GM23338 (cell line): ENCODE measurements around the gene ZNF490. TPM values are rescaled to one million over a fixed set of nuclear protein-coding genes. Genes with fewer than 3 reads are reported as not detected.
A peak's percentile ranks its signal among the peaks of the same experiment; 100 is the strongest.

Experiments
- ATAC-seq: fragments of 200-7000 bp; cut with Tn5 transposase; 3 replicates; pipeline ENCODE4 v1.9.1; 2020
- DNase-seq: peaks from one replicate; pipeline ENCODE4 v3.0.0-alpha.2; 2015; ENCODE audit warnings: low spot score
- H2AFZ ChIP-seq: fragments of 200-600 bp; sonication (generic); 2 replicates; pipeline ENCODE4 v1.8.0; 2016; ENCODE audit warnings: antibody characterized with exemption, mild to moderate bottlenecking, moderate library complexity
- H3F3A ChIP-seq: fragments of 200-600 bp; sonication (generic); replicated peaks from 2 replicates; pipeline ENCODE4 v1.8.0; 2017; ENCODE audit warnings: antibody characterized with exemption, mixed run types, low read depth
- H3K27ac ChIP-seq: fragments of 200-600 bp; sonication (generic); 2 replicates; pipeline ENCODE4 v1.6.1; 2016; ENCODE audit warnings: low read depth
- H3K27me3 ChIP-seq: fragments of 200-600 bp; sonication (generic); 2 replicates; pipeline ENCODE4 v1.8.0; 2016; ENCODE audit warnings: mild to moderate bottlenecking, mixed run types, moderate library complexity; ENCODE audit not compliant: insufficient read depth
- H3K36me3 ChIP-seq: fragments of 200-600 bp; sonication (generic); 2 replicates; pipeline ENCODE4 v1.8.0; 2016; ENCODE audit warnings: mild to moderate bottlenecking; ENCODE audit not compliant: insufficient read depth
- H3K4me1 ChIP-seq: fragments of 200-600 bp; sonication (generic); 2 replicates; pipeline ENCODE4 v1.8.0; 2016; ENCODE audit warnings: mild to moderate bottlenecking, moderate library complexity; ENCODE audit not compliant: insufficient read depth
- H3K4me2 ChIP-seq: fragments of 200-600 bp; sonication (generic); 2 replicates; pipeline ENCODE4 v1.7.1; 2017; ENCODE audit warnings: mixed run types
- H3K4me3 ChIP-seq: fragments of 200-600 bp; sonication (generic); 2 replicates; pipeline ENCODE4 v1.6.1; 2016; ENCODE audit warnings: mixed run types
- H3K79me2 ChIP-seq: fragments of 200-600 bp; sonication (generic); replicated peaks from 2 replicates; pipeline ENCODE4 v1.8.0; 2017; ENCODE audit warnings: mild to moderate bottlenecking; ENCODE audit not compliant: insufficient read depth
- H3K9me2 ChIP-seq: fragments of 200-600 bp; sonication (generic); 2 replicates; pipeline ENCODE4 v1.8.0; 2017; ENCODE audit not compliant: insufficient read depth
- H4K20me1 ChIP-seq: fragments of 200-600 bp; sonication (generic); replicated peaks from 2 replicates; pipeline ENCODE4 v1.8.0; 2017; ENCODE audit warnings: mild to moderate bottlenecking; ENCODE audit not compliant: insufficient read depth
- H3K27ac Mint-ChIP-seq: 2 replicates; pipeline ENCODE4 v1.8.0; 2020; ENCODE audit warnings: inconsistent platforms, mild to moderate bottlenecking, moderate library complexity, mixed read lengths
- H3K27me3 Mint-ChIP-seq: 3 replicates; pipeline ENCODE4 v1.8.0; 2022; ENCODE audit warnings: low read depth, mild to moderate bottlenecking, moderate library complexity, mixed read lengths, inconsistent platforms; ENCODE audit not compliant: insufficient read depth, poor library complexity
- H3K36me3 Mint-ChIP-seq: 3 replicates; pipeline ENCODE4 v1.8.0; 2021; ENCODE audit warnings: low read depth, mild to moderate bottlenecking, inconsistent platforms, moderate library complexity, mixed read lengths
- H3K4me1 Mint-ChIP-seq: 3 replicates; pipeline ENCODE4 v1.8.0; 2020; ENCODE audit warnings: mild to moderate bottlenecking, inconsistent platforms, mixed read lengths
- H3K4me3 Mint-ChIP-seq: 3 replicates; pipeline ENCODE4 v1.8.0; 2021; ENCODE audit warnings: moderate library complexity, mild to moderate bottlenecking, inconsistent platforms, mixed read lengths
- H3K9me3 Mint-ChIP-seq: 3 replicates; pipeline ENCODE4 v1.8.0; 2020; ENCODE audit warnings: moderate library complexity, mild to moderate bottlenecking, inconsistent platforms, mixed read lengths
- CTCF ChIP-seq, 2 experiments: fragments of 200-600 bp in 1 of 2; sonication (generic) in 1 of 2; conservative IDR thresholded peaks; 2 replicates each; pipeline versions ENCODE4 v1.5.1 to v1.6.1; 2016 to 2017; ENCODE audit warnings: antibody characterized with exemption in 2 of 2, low read depth in 2 of 2, mild to moderate bottlenecking in 2 of 2, moderate library complexity in 1 of 2
- EZH2 ChIP-seq: fragments of 200-600 bp; sonication (generic); IDR thresholded peaks from one replicate; pipeline ENCODE4 v1.8.0; 2017; ENCODE audit warnings: antibody characterized with exemption, mild to moderate bottlenecking, low read depth; ENCODE audit not compliant: unreplicated experiment
- EZH2phosphoT487 ChIP-seq: fragments of 200-600 bp; sonication (generic); IDR thresholded peaks from one replicate; pipeline ENCODE4 v1.8.1; 2018; ENCODE audit warnings: antibody characterized with exemption; ENCODE audit not compliant: unreplicated experiment
- ZNF331 ChIP-seq: fragments of 250-450 bp; sonication (Bioruptor Pico); IDR thresholded peaks from 2 replicates; pipeline ENCODE4 v1.5.0; 2020; ENCODE audit warnings: low read depth, mild to moderate bottlenecking, moderate library complexity
- ZNF462 ChIP-seq: fragments of 250-450 bp; sonication (Bioruptor Pico); IDR thresholded peaks from 2 replicates; pipeline ENCODE4 v1.5.0; 2020; ENCODE audit warnings: mild to moderate bottlenecking, moderate library complexity
- polyA plus RNA-seq: library from polyadenylated mRNA; unstranded; fragments of >200 nt; fragmentation: Nextera tagmentation; extraction: Ambion mirVana; gene quantifications from 2 replicates; pipeline ENCODE4 v1.2.1, GENCODE V29; 2016
- total RNA-seq: library from RNA; depleted of rRNA; stranded (reverse); fragments of >200 nt; shearing (Covaris generic); gene quantifications from 2 replicates; pipeline ENCODE4 v1.2.3, GENCODE V29; 2014

Gene ZNF490
- total and polyA plus RNA-seq, 2 experiments from 2014 or later = 1.4 to 7.3 TPM

- H3K27ac Mint-ChIP-seq = no peak overlapping the region
- DNase-seq = no peak
- TF ChIP-seq ZNF331 (CRISPR knock-in tag) (no peak), ZNF462 (CRISPR knock-in tag) (no peak), EZH2phosphoT487 (no peak), CTCF (conservative IDR thresholded peaks at IDR 0.05; ENCODE audit: low read depth in 2 of 2) (peak in 1 of 2 experiments; percentile 42; a peak in 2 of 4 replicates), EZH2 (no peak)
- H2AFZ ChIP-seq = no peak overlapping the region
- H3K4me3 Mint-ChIP-seq = no peak overlapping the region
- no peaks in the 10 kb centered on the region for H3K9me2 ChIP-seq
- peaks cover 8% of the 10 kb centered on the region for H3K9me3 Mint-ChIP-seq
- no peaks in the 10 kb centered on the region for H3K4me1 ChIP-seq
- H3K79me2 ChIP-seq = no peaks in the 10 kb centered on the region
- no peak for ATAC-seq
- peaks cover 2% of the 10 kb centered on the region; the same call in 2 of the 3 replicates for H3K4me1 Mint-ChIP-seq
- H3K4me3 ChIP-seq = no peak overlapping the region
- peaks cover 6% of the 10 kb centered on the region; the same call in 1 of the 2 replicates for H3K36me3 ChIP-seq
- H3K36me3 Mint-ChIP-seq = peaks cover 27% of the 10 kb centered on the region
- 0 out of 2 replicates have a peak, but pooled peaks cover 7% of the 10 kb centered on the region for H3F3A ChIP-seq
- no peaks in the 10 kb centered on the region for H3K27me3 ChIP-seq
- H3K4me2 ChIP-seq = no peak overlapping the region
- no peaks in the 10 kb centered on the region for H4K20me1 ChIP-seq
- H3K27ac ChIP-seq = no peak overlapping the region
- H3K27me3 Mint-ChIP-seq = peaks cover 14% of the 10 kb centered on the region
Observed at GRCh38 chr19:12649941-12650340, 39.3 kb upstream of the ZNF490 start.
